ENCODE data around the gene PRRG3. TPM values are rescaled to one million over a fixed set of nuclear protein-coding genes. Genes with fewer than 3 reads are reported as not detected.

PRRG3 gene
- total RNA-seq, 1 donor from 2014 or later, result 5.6 TPM

GRCh38 chrX:151701531-151701930 lies 6.3 kb downstream of the PRRG3 start:
- no peaks in the 10 kb centered on the region for H3K4me1 Mint-ChIP-seq (ENCODE audit: low read depth)
- no peak overlapping the region for H3K27ac Mint-ChIP-seq
- no peak for DNase-seq (ENCODE audit: low spot score, unreplicated experiment)
- no peak overlapping the region for H3K4me3 Mint-ChIP-seq (ENCODE audit: low read depth)
- H3K9me3 Mint-ChIP-seq (ENCODE audit: low read depth), result peaks cover 15% of the 10 kb centered on the region
- H3K27me3 Mint-ChIP-seq, result no peaks in the 10 kb centered on the region
- no peak for TF ChIP-seq CTCF (IDR thresholded peaks at IDR 0.05; ENCODE audit: unreplicated experiment)
- peaks cover 2% of the 10 kb centered on the region for H3K36me3 Mint-ChIP-seq (ENCODE audit: insufficient read depth)

GRCh38 chrX:151702026-151702714 lies 6.9 kb downstream of the PRRG3 start:
- no peaks in the 10 kb centered on the region for H3K27me3 Mint-ChIP-seq
- H3K4me1 Mint-ChIP-seq (ENCODE audit: low read depth), result no peaks in the 10 kb centered on the region
- H3K27ac Mint-ChIP-seq, result no peak overlapping the region
- H3K36me3 Mint-ChIP-seq (ENCODE audit: insufficient read depth), result peaks cover 2% of the 10 kb centered on the region
- H3K9me3 Mint-ChIP-seq (ENCODE audit: low read depth), result peaks cover 13% of the 10 kb centered on the region
- no peak for DNase-seq (ENCODE audit: low spot score, unreplicated experiment)
- no peak overlapping the region for H3K4me3 Mint-ChIP-seq (ENCODE audit: low read depth)
- no peak for TF ChIP-seq CTCF (IDR thresholded peaks at IDR 0.05; ENCODE audit: unreplicated experiment)

- Mint-ChIP-seq H3K9me3 (ENCODE audit: low read depth) (peaks cover 12% of the 10 kb centered on the region), H3K36me3 (ENCODE audit: insufficient read depth) (peaks cover 2% of the 10 kb centered on the region), H3K4me3 (ENCODE audit: low read depth) (no peak overlapping the region), H3K4me1 (ENCODE audit: low read depth) (no peaks in the 10 kb centered on the region), H3K27ac (no peak overlapping the region), H3K27me3 (no peaks in the 10 kb centered on the region)
- DNase-seq (ENCODE audit: low spot score, unreplicated experiment), result no peak
- no peak for TF ChIP-seq CTCF (IDR thresholded peaks at IDR 0.05; ENCODE audit: unreplicated experiment)
Measured at GRCh38 chrX:151702741-151703340, 7.6 kb downstream of the PRRG3 start.

- no peak for DNase-seq (ENCODE audit: low spot score, unreplicated experiment)
- Mint-ChIP-seq H3K9me3 (ENCODE audit: low read depth) (peaks cover 9% of the 10 kb centered on the region), H3K4me1 (ENCODE audit: low read depth) (no peaks in the 10 kb centered on the region), H3K36me3 (ENCODE audit: insufficient read depth) (peaks cover 2% of the 10 kb centered on the region), H3K4me3 (ENCODE audit: low read depth) (no peak overlapping the region), H3K27me3 (no peaks in the 10 kb centered on the region), H3K27ac (no peak overlapping the region)
- TF ChIP-seq CTCF (IDR thresholded peaks at IDR 0.05; ENCODE audit: unreplicated experiment), result no peak
Measured at GRCh38 chrX:151703487-151703886, 8.2 kb downstream of the PRRG3 start.

- H3K4me1 Mint-ChIP-seq (ENCODE audit: low read depth), result no peaks in the 10 kb centered on the region
- no peak overlapping the region for H3K4me3 Mint-ChIP-seq (ENCODE audit: low read depth)
- peaks cover 2% of the 10 kb centered on the region for H3K36me3 Mint-ChIP-seq (ENCODE audit: insufficient read depth)
- no peaks in the 10 kb centered on the region for H3K27me3 Mint-ChIP-seq
- H3K27ac Mint-ChIP-seq, result no peak overlapping the region
- H3K9me3 Mint-ChIP-seq (ENCODE audit: low read depth), result peaks cover 9% of the 10 kb centered on the region
- no peak for TF ChIP-seq CTCF (IDR thresholded peaks at IDR 0.05; ENCODE audit: unreplicated experiment)
- no peak for DNase-seq (ENCODE audit: low spot score, unreplicated experiment)
Measured at GRCh38 chrX:151704041-151704663, 8.9 kb downstream of the PRRG3 start.

All from progenitor cell of endocrine pancreas (in vitro differentiated cells).